Measurements from ENCODE around the gene GNG4.

The GNG4 gene

GRCh38 chr1:235507623-235508022, 142.0 kb downstream of the GNG4 start:
- no peak overlapping the region for H3K4me3 ChIP-seq (ENCODE audit: low read depth, low read length)
- no peak for TF ChIP-seq MAX (IDR thresholded peaks at IDR 0.05; ENCODE audit: low read depth, low read length)
- no peak for TF ChIP-seq CTCF (IDR thresholded peaks at IDR 0.05; ENCODE audit: low read depth, low read length)
- no peak for TF ChIP-seq POLR2A (IDR thresholded peaks at IDR 0.05; ENCODE audit: extremely low read depth, insufficient read length)
- no peak for TF ChIP-seq MYC (IDR thresholded peaks at IDR 0.05; ENCODE audit: low read depth, low read length)
- no peak for DNase-seq (ENCODE audit: low read depth)

GRCh38 chr1:235504494-235505222, 144.9 kb downstream of the GNG4 start:
- H3K4me3 ChIP-seq (ENCODE audit: low read depth, low read length) = peak overlapping the region; percentile 89
- TF ChIP-seq POLR2A (IDR thresholded peaks at IDR 0.05; ENCODE audit: extremely low read depth, insufficient read length) (peak; percentile 65), CTCF (IDR thresholded peaks at IDR 0.05; ENCODE audit: low read depth, low read length) (peak; percentile 60), MAX (IDR thresholded peaks at IDR 0.05; ENCODE audit: low read depth, low read length) (peak; percentile 92), MYC (IDR thresholded peaks at IDR 0.05; ENCODE audit: low read depth, low read length) (peak; percentile 92)
- peak; percentile 99 for DNase-seq (ENCODE audit: low read depth)

GRCh38 chr1:235504122-235504493, 145.5 kb downstream of the GNG4 start, which contains the start of gene B3GALNT2:
TSS of gene B3GALNT2 (minus strand) at chr1:235504452. CDS start at chr1:235504252, 200 bp downstream.
- TF ChIP-seq POLR2A (IDR thresholded peaks at IDR 0.05; ENCODE audit: extremely low read depth, insufficient read length) = peak; percentile 77
- TF ChIP-seq CTCF (IDR thresholded peaks at IDR 0.05; ENCODE audit: low read depth, low read length) = no peak
- H3K4me3 ChIP-seq (ENCODE audit: low read depth, low read length) = peak within 1 kb of the TSS; percentile 93
- DNase-seq (ENCODE audit: low read depth) = no peak

- TF ChIP-seq CTCF (IDR thresholded peaks at IDR 0.05; ENCODE audit: low read depth, low read length) (no peak), MAX (IDR thresholded peaks at IDR 0.05; ENCODE audit: low read depth, low read length) (peak; percentile 52; the same call in 1 of the 2 replicates)
- peak overlapping the region; percentile 93 for H3K4me3 ChIP-seq (ENCODE audit: low read depth, low read length)
- peak; percentile 86 for DNase-seq (ENCODE audit: low read depth)
These were observed 146.0 kb downstream of the GNG4 start for GRCh38 chr1:235503403-235504121.

GRCh38 chr1:235502601-235503402, 146.8 kb downstream of the GNG4 start:
- TF ChIP-seq MYC (IDR thresholded peaks at IDR 0.05; ENCODE audit: low read depth, low read length) = no peak
- TF ChIP-seq CTCF (IDR thresholded peaks at IDR 0.05; ENCODE audit: low read depth, low read length) = no peak
- TF ChIP-seq POLR2A (IDR thresholded peaks at IDR 0.05; ENCODE audit: extremely low read depth, insufficient read length) = no peak
- no peak for TF ChIP-seq MAX (IDR thresholded peaks at IDR 0.05; ENCODE audit: low read depth, low read length)
- peak; percentile 20 for DNase-seq (ENCODE audit: low read depth)
- H3K4me3 ChIP-seq (ENCODE audit: low read depth, low read length) = peak overlapping the region; percentile 93
